ENCODE results near the gene SCN3B. TPM values are rescaled to one million over a fixed set of nuclear protein-coding genes. Genes with fewer than 3 reads are reported as not detected.
A peak's percentile ranks its signal among the peaks of the same experiment; 100 is the strongest.

Gene SCN3B
- total and polyA plus RNA-seq, 10 donors = 0.09 to 1.7 (median 0.58) TPM

DNA sequence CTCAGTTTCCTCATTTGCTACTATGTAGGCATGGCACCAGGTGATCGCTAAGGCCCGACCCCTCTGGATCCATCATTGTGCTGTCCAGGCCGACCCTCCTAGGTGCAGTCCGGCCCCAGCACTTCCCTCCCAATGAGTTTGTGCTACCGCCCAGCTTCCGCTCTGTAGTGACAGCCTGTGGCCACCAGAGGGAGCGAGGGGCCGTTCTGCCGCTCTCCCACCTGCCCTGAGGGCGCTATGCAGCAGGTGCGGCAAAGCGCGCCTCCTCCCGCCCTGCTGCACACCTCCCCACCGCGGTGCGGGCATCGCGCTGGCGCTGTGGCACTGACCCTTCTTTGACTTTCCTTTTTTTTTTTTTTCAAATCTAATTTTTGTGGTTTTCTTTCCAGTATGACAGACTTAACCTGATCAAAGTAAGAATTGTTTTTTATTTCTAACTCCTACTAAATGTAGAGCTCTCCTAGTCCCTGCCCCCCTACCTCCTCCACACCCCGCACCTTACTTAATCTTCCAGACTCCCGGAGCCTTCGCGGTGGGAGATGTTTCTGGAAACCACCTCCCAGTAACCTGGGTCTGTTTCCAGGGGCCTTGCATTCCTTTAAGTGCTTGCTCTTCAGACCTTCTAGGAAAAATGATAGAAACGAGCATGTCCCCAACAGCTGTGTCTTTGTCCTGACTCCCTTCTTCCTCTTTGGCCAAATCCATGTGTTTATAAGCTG is 73.7 kb downstream of the SCN3B start:
- H3K9me3 ChIP-seq = no peaks in the 10 kb centered on the region
- H3K27me3 ChIP-seq (replicated peaks in 1 of 7) = peaks cover 0 to 17% (median 0%) of the 10 kb centered on the region in 7 donors
- TF ChIP-seq POLR2A (IDR thresholded peaks at IDR 0.05) (no peak), POLR2AphosphoS5 (IDR thresholded peaks at IDR 0.05) (peak in 1 of 3 donors; percentile 33)
- TF ChIP-seq, protein P1, sequence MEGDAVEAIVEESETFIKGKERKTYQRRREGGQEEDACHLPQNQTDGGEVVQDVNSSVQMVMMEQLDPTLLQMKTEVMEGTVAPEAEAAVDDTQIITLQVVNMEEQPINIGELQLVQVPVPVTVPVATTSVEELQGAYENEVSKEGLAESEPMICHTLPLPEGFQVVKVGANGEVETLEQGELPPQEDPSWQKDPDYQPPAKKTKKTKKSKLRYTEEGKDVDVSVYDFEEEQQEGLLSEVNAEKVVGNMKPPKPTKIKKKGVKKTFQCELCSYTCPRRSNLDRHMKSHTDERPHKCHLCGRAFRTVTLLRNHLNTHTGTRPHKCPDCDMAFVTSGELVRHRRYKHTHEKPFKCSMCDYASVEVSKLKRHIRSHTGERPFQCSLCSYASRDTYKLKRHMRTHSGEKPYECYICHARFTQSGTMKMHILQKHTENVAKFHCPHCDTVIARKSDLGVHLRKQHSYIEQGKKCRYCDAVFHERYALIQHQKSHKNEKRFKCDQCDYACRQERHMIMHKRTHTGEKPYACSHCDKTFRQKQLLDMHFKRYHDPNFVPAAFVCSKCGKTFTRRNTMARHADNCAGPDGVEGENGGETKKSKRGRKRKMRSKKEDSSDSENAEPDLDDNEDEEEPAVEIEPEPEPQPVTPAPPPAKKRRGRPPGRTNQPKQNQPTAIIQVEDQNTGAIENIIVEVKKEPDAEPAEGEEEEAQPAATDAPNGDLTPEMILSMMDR (IDR thresholded peaks at IDR 0.05 in 8 of 11, conservative IDR thresholded peaks at IDR 0.05 in 3 of 11) = peak; percentile 68 to 94 (median 85)
- intact Hi-C loops (cut with DNase I; ENCODE audit: low total_unique reads) = no loop called here
- DNase-seq = peak; percentile 92
- peaks cover 0 to 5% (median 0%) of the 10 kb centered on the region in 6 donors for H3K36me3 ChIP-seq
- H3K4me1 ChIP-seq = peaks cover 4 to 24% (median 18%) of the 10 kb centered on the region in 6 donors
- H3K27ac ChIP-seq = no peak overlapping the region
- no peak overlapping the region for H3K4me3 ChIP-seq
- 15 to 19% (median 16%) methylated on average over 25 of the region's 25 CpGs for WGBS, 5 donors

DNA sequence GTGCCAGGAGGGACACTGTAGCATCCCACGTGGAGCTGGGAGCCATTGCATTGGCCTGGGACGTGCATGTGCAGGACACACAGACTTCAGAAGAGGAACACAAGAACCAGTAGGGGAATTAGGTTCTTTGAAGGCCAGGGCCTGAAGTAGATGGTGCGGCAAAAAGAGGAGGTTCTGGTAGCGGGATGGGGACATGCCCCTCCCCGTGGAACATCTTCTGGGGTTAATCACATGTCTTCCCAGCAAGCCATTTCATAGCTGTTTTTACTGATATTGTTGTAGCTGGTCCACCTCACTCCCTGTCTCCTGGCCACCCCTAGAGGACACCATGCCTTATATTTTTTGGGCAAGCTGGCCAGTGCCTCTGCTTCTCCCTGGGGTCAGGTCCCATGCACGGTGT is 74.3 kb downstream of the SCN3B start:
- no peak overlapping the region for H3K27ac ChIP-seq
- H3K9me3 ChIP-seq = no peaks in the 10 kb centered on the region
- intact Hi-C loops (cut with DNase I; ENCODE audit: low total_unique reads) = no loop called here
- TF ChIP-seq POLR2AphosphoS5 (IDR thresholded peaks at IDR 0.05) (no peak), POLR2A (IDR thresholded peaks at IDR 0.05) (no peak)
- TF ChIP-seq, protein P1 (IDR thresholded peaks at IDR 0.05 in 8 of 11, conservative IDR thresholded peaks at IDR 0.05 in 3 of 11) = no peak
- H3K27me3 ChIP-seq (replicated peaks in 1 of 7) = peaks cover 0 to 17% (median 0%) of the 10 kb centered on the region in 7 donors
- 87 to 97% (median 91%) methylated on average over 6 of the region's 6 CpGs for WGBS, 5 donors
- no peak overlapping the region for H3K4me3 ChIP-seq
- H3K4me1 ChIP-seq = peaks cover 4 to 24% (median 18%) of the 10 kb centered on the region in 6 donors
- no peak for DNase-seq
- peaks cover 0 to 5% (median 0%) of the 10 kb centered on the region in 6 donors for H3K36me3 ChIP-seq

DNA sequence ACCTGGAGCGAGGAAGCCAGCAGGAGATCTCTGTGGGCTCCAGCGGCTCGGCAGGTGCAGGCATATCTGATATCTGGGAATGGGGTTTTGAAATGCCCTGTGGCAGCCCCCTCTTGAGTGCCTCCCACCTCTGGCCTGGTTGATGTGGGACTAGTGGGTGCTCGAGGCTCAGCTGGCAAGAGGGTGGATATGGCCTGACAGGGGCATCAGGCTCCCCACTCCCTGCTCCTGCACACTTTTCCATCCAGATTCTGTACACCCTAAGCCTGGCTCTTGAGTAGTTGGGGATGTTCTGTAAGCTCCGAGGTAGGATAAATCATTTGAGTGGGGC is 75.0 kb downstream of the SCN3B start:
- Histone ChIP-seq H3K9me3 (no peaks in the 10 kb centered on the region), H3K27ac (no peak overlapping the region), H3K27me3 (replicated peaks in 1 of 7) (peaks cover 0 to 17% (median 0%) of the 10 kb centered on the region in 7 donors), H3K4me1 (peaks cover 4 to 24% (median 18%) of the 10 kb centered on the region in 6 donors), H3K36me3 (peaks cover 0 to 5% (median 0%) of the 10 kb centered on the region in 6 donors), H3K4me3 (no peak overlapping the region)
- intact Hi-C loops (cut with DNase I; ENCODE audit: low total_unique reads) = loop anchor here (10.0 kb wide), 1 partner anchor 125 kb away; no protein-coding TSS in a partner anchor
- 83 to 92% (median 90%) methylated on average over 5 of the region's 5 CpGs for WGBS, 5 donors
- TF ChIP-seq, protein P1 (IDR thresholded peaks at IDR 0.05 in 8 of 11, conservative IDR thresholded peaks at IDR 0.05 in 3 of 11) = no peak
- TF ChIP-seq POLR2A (IDR thresholded peaks at IDR 0.05) (no peak), POLR2AphosphoS5 (IDR thresholded peaks at IDR 0.05) (no peak)
- DNase-seq = no peak

Other genes with a start within 250 kb of the SCN3B start
- 10 to 100 TPM in 4 of 7 donors, 1 to 10 TPM in 3; 5.5 to 15.6 (median 11.1) TPM for gene GRAMD1B, start 224.4 kb downstream of the SCN3B start, total RNA-seq
- gene GRAMD1B, start 224.4 kb downstream of the SCN3B start, polyA plus RNA-seq = 1 to 10 TPM; 1.7 to 2.4 (median 1.7) TPM
- gene ZNF202, start 87.0 kb upstream of the SCN3B start, total RNA-seq = 10 to 100 TPM in 6 of 7 donors, 1 to 10 TPM in 1; 8.0 to 18.6 (median 14.9) TPM
- 1 to 10 TPM; 6.3 to 9.7 (median 9.1) TPM for gene ZNF202, start 87.0 kb upstream of the SCN3B start, polyA plus RNA-seq
- not detected for gene OR6X1, start 99.9 kb upstream of the SCN3B start, total RNA-seq
- gene OR6X1, start 99.9 kb upstream of the SCN3B start, polyA plus RNA-seq = not detected
- not detected for gene OR6M1, start 151.7 kb upstream of the SCN3B start, total RNA-seq
- not detected for gene OR6M1, start 151.7 kb upstream of the SCN3B start, polyA plus RNA-seq
- gene TMEM225, start 231.0 kb upstream of the SCN3B start, total RNA-seq = not detected
- gene TMEM225, start 231.0 kb upstream of the SCN3B start, polyA plus RNA-seq = not detected
- gene OR8D4, start 247.5 kb upstream of the SCN3B start, total RNA-seq = not detected
- gene OR8D4, start 247.5 kb upstream of the SCN3B start, polyA plus RNA-seq = not detected